DOHH2 (cell line): Measurements from ENCODE around the gene STN1.

ENCODE experiments used
- EZH2phosphoT487 ChIP-seq: fragments of 200-600 bp; sonication (generic); IDR thresholded peaks from 2 replicates; pipeline ENCODE4 v1.6.1; 2017; ENCODE audit warnings: borderline replicate concordance, mild to moderate bottlenecking, antibody characterized with exemption, low read length, moderate library complexity, mixed read lengths
- TF ChIP-seq, protein P1 (sequence below): fragments of 200-600 bp; sonication (generic); IDR thresholded peaks from one replicate; pipeline ENCODE4 v1.5.1; 2014; ENCODE audit warnings: antibody characterized with exemption, mild to moderate bottlenecking, low read depth, low read length; ENCODE audit not compliant: poor library complexity, severe bottlenecking

DNA sequence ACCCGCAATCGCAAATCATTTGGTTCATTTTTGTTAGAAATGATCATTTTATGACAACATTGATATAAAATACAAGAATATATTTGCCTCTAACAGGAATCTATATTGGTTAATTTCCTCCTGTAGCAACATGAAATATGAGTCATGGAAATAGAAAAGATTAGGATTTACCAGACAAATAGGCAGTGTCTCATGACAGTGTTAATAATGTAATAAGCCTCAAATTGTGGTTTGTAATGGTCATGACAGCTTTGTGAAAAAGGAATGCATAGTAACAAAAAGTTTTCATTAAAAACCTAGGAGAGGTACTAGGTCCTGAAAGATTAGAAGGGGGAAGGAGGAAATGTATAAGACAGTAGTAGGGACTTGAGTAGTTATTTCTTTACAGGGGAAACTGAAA lies 41.0 kb upstream of the STN1 start:
- no peak for TF ChIP-seq EZH2phosphoT487
- TF ChIP-seq, protein P1, sequence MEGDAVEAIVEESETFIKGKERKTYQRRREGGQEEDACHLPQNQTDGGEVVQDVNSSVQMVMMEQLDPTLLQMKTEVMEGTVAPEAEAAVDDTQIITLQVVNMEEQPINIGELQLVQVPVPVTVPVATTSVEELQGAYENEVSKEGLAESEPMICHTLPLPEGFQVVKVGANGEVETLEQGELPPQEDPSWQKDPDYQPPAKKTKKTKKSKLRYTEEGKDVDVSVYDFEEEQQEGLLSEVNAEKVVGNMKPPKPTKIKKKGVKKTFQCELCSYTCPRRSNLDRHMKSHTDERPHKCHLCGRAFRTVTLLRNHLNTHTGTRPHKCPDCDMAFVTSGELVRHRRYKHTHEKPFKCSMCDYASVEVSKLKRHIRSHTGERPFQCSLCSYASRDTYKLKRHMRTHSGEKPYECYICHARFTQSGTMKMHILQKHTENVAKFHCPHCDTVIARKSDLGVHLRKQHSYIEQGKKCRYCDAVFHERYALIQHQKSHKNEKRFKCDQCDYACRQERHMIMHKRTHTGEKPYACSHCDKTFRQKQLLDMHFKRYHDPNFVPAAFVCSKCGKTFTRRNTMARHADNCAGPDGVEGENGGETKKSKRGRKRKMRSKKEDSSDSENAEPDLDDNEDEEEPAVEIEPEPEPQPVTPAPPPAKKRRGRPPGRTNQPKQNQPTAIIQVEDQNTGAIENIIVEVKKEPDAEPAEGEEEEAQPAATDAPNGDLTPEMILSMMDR, result no peak
